Right lobe of liver (tissue), 4 donors: Measurements from ENCODE around the gene FGD4.

ENCODE experiments used
- POLR2A ChIP-seq: fragments of 450-650 bp; IDR thresholded peaks from one replicate; pipeline ENCODE4 v1.6.1; 2017; ENCODE audit warnings: antibody characterized with exemption, mild to moderate bottlenecking
- TF ChIP-seq, protein P1 (sequence below), 4 donors: fragments of 200-600 bp in 3 of 4; fragments of 450-650 bp in 1 of 4; IDR thresholded peaks; one replicate each; pipeline versions ENCODE4 v1.5.1 to v1.8.0; 2016 to 2022; ENCODE audit warnings: antibody characterized with exemption in 4 of 4, mild to moderate bottlenecking in 2 of 4
- donor health status: DM: no; HTN: no; CAD: no.
- donor health status: DM: no; HTN: no; CAD: no.
- donor health status: DM: no; HTN: yes; CAD: no.

GRCh38 chr12:32548691-32549281 is 149.4 kb downstream of the FGD4 start:
- TF ChIP-seq POLR2A = no peak
- TF ChIP-seq, protein P1, sequence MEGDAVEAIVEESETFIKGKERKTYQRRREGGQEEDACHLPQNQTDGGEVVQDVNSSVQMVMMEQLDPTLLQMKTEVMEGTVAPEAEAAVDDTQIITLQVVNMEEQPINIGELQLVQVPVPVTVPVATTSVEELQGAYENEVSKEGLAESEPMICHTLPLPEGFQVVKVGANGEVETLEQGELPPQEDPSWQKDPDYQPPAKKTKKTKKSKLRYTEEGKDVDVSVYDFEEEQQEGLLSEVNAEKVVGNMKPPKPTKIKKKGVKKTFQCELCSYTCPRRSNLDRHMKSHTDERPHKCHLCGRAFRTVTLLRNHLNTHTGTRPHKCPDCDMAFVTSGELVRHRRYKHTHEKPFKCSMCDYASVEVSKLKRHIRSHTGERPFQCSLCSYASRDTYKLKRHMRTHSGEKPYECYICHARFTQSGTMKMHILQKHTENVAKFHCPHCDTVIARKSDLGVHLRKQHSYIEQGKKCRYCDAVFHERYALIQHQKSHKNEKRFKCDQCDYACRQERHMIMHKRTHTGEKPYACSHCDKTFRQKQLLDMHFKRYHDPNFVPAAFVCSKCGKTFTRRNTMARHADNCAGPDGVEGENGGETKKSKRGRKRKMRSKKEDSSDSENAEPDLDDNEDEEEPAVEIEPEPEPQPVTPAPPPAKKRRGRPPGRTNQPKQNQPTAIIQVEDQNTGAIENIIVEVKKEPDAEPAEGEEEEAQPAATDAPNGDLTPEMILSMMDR (IDR thresholded peaks at IDR 0.05) = no peak
